Activated naive CD4-positive, alpha-beta T cell treated with anti-CD3 and anti-CD28 coated beads, Interleukin-2, amount 50 U/mL, for 16 hours (primary cell): ENCODE measurements around the gene AGGF1.
"Not testable (repeated sequence)": the region's sequence is repeated elsewhere in the genome, so short reads cannot be mapped to it uniquely, and the experiment has no call there.

ENCODE experiments used
- DNase-seq: peaks from one replicate; pipeline ENCODE4 v3.0.0-alpha.2; 2020

The AGGF1 gene, protein sequence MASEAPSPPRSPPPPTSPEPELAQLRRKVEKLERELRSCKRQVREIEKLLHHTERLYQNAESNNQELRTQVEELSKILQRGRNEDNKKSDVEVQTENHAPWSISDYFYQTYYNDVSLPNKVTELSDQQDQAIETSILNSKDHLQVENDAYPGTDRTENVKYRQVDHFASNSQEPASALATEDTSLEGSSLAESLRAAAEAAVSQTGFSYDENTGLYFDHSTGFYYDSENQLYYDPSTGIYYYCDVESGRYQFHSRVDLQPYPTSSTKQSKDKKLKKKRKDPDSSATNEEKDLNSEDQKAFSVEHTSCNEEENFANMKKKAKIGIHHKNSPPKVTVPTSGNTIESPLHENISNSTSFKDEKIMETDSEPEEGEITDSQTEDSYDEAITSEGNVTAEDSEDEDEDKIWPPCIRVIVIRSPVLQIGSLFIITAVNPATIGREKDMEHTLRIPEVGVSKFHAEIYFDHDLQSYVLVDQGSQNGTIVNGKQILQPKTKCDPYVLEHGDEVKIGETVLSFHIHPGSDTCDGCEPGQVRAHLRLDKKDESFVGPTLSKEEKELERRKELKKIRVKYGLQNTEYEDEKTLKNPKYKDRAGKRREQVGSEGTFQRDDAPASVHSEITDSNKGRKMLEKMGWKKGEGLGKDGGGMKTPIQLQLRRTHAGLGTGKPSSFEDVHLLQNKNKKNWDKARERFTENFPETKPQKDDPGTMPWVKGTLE

DNA sequence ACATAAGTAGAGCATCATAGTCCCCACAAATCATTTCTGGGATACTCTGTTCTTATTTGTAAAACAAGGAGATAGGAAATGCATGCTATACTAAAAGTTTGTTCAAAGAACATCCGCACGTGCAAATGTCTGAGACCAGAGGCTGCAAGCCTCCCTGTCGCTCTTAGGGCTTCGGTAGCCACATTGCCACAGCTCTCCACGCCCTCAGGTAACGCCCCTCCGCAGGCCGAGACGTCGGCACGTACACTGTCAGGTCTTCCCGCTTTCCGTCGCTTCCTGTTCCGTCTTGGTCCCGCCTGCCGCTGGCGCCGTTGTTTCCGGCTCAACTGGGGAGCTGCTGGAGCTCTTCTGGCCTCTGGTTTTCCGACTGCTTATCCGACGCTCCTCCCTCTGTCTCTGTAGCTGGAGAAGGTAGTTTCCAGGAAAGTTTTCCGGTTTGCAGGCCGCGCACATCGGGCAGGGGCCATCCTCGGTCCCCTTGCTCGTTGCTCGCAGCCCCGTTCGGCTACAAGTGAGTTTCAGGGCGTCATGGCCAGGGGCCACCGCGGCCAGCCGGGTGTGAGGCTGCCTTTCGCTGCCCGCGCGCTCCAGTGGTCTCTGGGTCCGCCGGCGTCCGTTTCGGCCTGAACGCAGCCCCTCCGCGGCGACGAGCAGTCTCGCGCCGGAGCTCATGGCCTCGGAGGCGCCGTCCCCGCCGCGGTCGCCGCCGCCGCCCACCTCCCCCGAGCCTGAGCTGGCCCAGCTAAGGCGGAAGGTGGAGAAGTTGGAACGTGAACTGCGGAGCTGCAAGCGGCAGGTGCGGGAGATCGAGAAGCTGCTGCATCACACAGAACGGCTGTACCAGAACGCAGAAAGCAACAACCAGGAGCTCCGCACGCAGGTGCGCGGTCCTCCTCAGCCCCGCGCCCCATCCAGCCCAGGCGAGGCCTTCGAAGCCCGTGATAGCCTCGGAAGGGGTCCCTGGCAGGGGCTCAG, at the start of gene AGGF1:
AGGF1 (plus strand) TSS at position 308 of the 975 bp plus-strand sequence; CDS start at position 671, 363 bp downstream.
- peak; percentile 93 for DNase-seq

DNA sequence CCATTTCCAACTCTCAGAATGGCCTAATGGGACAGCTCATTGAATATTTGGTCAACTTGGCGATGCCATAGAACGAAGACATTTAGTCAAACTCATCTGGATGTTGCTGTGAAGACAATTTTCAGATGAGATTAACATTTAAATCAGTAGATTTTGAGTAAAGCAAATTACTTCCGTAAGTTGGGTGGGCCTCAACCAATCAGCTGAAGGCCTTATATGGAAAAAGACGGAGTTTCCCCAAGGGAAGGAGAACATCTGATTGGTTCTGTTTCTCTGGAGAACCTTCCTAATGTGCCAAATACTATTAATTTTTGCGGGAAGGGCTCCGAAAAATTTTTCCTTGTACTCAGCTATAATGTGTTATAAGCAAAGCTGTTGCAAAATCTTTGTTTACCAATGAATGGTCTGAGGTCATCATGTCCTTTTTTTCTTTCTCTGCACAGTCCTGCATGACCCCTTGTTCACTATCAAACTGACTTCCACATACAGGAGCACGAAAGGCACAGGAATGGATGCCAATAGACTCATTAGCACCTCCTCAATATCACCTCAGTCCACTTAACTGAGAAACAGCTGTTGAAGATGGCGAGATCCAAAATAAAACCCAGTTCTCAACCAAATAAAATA, 49.6 kb upstream of the AGGF1 start:
- no peak for DNase-seq

DNA sequence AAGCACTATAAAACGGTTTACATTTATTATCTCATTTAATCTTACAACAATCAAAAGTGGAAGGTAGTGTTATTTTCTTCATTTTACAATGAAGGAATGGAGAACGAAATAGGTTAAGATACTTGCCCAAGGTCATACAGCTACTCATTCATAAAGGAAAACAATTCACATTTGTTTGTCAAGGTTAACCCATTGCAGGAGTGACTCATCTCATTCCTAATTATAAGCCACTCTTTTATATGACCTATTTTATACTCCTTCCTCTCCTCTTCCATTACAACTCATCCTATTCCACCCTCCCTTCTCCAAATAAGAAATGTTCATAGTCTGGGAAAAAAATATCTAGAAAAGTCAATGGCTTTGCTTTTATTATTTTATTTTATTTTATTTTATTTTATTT, 47.8 kb upstream of the AGGF1 start:
- DNase-seq, result no peak

DNA sequence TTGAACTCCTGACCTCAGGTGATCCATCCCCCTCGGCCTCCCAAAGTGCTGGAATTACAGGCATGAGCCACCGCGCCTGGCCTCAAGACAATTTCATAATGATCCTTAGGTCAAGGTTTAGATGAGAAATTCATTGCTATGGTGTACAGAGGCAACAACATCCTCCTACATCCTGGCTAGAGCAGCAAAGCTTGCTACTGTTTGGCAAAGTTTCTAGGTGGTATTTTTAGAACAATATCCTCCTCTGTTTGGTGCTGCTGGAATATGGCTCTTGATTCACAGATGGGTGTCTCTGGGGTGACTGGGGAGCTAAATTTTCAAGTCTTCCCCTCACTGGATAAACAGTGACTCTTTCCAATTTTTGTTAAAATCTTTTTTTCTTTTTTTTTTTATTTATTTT, 46.7 kb upstream of the AGGF1 start:
- no peak for DNase-seq

DNA sequence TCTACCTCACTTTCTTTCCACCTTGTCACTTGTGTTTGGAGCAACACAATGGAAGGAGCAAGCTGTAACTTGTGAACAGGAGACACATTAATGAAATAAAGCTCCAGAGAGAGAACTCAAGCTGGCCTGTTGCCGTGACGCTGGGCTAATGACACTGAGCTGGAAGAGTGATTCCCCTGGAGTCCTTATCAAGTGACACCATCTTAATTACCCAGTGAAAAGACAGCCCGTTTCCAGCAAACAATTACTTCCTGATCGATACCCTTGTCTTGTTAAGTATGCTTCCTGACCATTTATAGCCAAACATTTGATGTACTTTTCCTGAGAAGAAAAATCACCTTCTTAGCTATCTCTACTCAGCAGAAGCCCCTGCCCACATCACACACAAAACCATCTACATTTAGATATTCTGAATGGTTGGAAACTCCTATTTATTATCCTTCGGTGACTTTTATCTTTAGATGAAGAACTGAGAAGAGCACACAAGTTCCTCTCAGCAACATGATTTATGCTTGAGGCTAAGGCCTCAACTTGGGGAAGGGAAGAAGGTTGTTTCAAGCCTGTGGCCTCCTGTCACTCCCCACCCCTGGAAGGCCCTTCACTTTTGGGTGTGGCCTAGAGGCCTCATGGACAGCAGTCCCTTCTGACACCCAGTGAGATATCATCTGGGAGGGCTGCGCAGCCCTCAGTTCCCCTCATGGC, 43.2 kb upstream of the AGGF1 start:
- DNase-seq, result no peak

DNA sequence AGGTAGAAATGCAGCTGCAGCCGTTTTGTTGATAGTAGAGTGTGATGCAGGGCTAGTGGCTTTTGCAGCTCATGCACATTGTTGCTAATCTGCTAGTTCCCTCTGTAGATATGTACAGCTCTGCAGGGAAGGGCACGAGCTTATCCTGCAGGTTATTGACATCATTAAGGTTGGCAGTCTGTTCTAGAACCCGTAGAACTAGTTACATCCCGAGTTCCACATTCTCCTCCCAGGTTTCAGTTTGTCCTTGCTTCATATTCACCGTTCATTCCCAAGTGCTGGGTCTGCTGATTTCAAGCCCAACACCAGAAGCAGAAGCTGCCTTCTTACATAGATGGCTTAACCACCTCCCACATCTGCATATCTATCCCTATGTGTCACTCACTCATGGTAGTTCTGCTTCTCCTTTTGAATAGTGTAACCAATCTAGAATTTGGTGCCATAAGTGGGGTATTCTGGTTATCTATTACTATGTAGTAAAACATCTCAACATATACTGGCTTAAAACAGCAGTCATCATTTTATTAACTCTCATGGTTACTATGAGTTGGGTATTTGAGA, 39.2 kb upstream of the AGGF1 start:
- no peak for DNase-seq

DNA sequence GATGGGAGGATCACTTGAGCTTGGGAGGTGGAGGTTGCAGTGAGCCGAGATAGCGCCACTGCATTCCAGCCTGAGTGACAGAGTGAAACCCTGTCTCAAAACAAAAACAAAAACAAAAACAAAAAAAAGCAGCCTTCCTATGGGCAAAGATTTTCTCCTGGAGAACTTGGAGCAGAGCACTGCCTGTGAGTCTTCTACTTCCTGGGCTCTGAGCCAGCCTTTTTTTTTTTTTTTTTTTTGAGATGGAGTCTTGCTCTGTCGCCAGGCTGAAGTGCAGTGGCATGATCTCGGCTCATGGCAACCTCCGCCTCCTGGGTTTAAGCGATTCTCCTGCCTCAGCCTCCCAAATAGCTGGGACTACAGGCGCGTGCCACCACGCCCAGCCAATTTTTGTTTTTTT, 36.8 kb upstream of the AGGF1 start:
- DNase-seq, result not testable (repeated sequence)

DNA sequence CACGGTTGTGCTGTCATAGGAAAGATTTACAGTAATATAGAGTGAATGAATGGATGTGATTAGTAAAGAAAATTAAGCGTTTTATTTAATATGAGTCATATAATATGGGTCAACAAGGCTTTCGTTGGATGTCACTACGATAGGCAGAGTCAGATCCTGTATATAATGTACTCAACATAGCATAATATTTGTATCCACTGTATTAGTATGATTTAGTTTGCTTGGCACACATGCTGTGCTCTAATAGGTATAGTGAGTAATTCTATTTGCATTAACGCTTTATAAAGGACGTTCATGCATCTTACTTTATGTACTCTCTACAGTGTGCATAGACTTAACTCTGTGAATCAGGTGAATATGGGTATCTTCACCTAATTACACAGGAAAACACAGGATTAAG, 35.9 kb upstream of the AGGF1 start:
- no peak for DNase-seq

DNA sequence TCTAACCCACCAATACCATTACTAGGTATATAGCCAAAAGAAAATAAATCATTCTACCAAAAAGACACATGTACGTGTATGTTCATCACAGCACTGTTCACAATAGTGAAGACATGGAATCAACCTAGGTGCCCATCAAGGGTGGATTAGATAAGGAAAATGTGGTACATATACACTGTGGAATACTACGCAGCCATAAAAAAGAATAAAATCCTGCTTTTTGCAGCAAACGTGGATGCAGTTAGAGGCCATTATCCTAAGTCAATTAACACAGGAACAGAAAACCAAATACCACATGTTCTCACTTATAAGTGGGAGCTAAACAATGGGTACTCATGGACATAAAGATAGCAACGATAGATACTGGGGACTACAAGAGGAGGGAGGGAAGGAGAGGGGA, 32.0 kb upstream of the AGGF1 start:
- DNase-seq, result not testable (repeated sequence)

DNA sequence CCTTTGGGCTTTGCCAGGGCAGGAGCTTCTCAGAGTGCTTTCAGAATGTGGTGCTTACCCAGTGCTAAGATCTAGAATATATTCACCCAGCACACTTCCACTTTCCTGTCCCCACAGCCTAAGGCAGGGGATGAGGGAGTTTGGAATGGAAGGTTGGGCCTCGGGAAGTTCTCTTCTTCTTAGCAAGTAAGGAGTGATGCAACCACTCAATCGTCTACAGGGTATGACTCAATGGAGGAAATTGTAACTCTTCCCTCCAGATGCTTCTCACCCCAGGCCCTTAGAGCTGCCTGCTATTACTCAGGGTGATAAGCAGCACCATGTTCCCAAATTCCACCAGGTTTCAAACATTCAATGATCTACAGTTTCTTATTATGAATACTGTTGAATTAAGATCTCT, 30.8 kb upstream of the AGGF1 start:
- no peak for DNase-seq

DNA sequence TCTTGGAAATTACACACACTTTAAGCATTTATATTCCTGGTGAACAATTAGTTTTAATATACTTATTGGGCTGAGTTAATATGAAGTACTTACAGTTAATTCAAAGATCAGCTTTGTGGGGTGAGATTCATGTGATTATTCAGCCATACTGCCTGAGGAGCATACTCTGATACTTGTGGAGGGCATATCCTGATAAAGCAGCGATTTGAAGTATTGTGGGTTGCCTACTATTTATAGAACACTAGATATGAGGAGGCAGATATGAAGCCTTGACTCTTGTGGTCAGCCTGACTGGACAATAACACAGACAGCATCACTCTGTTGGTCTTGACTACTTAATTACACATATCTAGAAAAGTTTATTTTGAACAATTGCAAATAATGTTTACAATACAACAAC, 27.0 kb upstream of the AGGF1 start:
- no peak for DNase-seq

DNA sequence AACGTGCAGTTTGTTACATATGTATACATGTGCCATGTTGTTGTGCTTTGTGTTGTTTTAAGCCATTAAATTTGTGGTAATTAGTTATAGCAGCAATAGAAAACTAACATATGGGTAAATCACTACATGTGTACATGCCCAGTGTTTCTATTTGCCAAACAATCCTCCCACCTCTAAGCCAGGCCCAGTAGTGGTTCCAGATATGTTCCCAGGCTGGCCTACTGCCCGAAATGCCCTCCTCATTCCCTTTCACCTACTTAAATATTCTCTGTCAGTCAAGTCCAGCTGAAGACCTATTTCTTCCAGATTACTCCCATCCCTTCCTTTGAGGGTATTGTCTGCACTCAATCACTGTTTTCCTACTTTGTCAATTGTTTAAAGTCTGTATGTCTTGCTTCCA, 24.1 kb upstream of the AGGF1 start:
- DNase-seq, result no peak

DNA sequence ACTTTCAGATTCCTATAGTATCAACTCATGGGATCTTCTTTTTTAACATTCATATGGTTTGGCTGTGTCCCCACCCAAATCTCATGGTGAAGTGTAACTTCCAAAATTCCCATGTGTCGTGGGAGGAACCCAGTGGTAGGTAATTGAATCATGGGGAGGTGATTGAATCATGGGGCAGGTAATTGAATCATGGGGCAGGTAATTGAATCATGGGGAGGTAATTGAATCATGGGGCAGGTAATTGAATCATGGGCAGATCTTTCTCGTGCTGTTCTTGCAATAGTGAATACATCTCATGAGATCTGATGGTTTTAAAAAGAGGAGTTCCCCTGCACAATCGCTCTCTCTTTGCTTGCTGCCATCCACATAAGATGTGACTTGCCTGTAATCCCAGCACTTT, 21.8 kb upstream of the AGGF1 start:
- DNase-seq, result no peak

DNA sequence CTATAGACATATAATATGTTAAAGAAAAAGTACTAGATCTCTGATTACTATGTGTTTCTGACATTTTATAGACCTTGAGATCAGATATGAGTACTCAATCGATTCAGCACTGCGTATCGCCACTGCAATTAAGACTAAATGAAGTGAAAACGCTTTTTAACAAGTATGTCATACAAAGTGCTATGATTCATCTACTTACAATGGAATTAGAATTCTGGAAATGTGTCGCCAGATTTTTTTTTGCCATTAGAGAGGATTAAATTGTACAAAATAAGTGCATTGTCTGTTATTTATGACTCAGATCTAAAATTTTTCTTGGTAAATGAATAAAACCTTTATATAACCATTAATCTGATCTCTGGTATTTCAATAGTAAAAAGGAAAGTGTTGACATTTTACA, 20.0 kb upstream of the AGGF1 start:
- DNase-seq, result no peak

DNA sequence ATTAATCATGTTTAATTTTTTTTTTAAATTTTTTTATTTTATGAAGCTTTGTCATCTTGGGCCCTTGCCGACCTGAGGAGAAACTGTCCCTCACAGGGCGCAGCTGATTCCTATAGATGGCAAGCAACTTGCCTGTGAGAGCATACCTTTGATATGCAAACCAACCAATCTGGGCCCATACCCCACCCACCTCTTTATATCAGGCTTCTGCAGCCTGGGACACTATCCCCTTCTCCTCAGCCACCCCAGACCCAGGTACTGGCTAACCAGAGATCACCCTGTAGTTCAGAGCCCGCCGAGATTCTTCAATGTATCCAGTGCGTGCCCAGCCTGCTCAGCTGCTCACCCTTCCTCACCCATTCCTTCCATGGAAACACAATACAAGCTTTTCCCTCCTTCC, 18.7 kb upstream of the AGGF1 start:
- DNase-seq, result no peak

DNA sequence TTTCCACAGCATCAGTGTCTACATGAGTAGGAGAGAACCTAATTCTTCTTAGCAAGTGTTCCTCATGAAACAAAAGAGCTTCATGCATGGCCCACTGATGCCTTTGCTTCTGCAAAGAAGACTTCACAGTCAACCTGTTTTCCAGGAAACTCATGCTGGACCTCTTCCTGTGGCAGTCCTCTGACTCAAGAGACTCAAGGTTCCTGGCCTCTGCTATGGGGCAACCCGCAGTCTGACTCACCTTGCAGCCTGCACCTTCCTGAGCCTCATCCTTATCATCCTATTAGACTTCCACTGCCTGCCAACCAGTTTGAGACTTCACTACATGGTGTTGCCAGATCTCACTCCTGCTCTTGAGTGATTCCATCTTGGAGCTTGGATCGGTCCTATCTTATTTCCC, 17.6 kb upstream of the AGGF1 start:
- DNase-seq, result no peak

DNA sequence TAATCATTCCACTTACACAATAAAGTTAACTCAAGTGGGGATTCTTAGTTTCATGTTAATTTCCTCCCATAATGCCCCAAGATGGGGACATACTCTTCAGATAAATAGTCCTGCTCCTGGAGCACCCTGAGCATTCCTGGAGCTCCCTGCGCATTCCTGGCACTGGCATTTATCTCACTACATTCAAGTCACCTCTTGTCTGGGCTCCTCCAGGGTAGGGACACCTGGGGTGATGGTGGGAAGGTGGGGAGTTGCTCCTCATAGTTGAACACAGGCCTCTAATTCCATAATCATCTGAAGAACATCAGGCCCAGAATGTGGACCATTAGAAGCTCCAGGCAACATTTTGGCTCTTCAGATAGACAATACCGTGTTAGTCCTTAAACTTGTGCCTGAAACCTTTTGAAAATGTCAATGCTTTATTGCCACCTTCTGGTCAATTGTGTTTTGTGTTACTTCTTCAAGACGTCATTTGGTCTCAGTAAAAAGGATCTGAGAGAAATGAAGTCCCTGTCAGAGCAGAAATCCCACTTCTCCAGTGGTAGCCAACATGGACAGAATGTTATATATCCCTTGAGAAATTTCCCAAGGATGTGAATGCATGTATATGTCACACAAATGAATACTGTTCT, 14.2 kb upstream of the AGGF1 start:
- no peak for DNase-seq

DNA sequence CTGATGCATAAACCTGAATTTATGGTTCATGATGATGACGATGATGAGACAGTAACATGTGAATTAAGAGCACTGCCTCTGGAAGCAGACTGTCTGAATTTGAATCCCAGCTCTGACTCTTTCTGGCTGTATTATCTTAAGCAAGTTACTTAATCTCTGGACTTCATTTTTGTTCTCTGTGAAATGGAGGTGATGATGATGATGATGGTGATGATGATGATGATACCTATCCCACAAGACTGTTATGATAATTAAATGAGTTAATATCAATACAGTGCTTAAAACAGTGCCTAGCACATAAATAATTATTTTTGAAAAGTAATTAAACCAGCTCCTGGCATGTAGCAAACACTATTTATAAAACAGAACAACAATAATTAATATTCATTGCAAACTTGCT, 13.2 kb upstream of the AGGF1 start:
- no peak for DNase-seq

DNA sequence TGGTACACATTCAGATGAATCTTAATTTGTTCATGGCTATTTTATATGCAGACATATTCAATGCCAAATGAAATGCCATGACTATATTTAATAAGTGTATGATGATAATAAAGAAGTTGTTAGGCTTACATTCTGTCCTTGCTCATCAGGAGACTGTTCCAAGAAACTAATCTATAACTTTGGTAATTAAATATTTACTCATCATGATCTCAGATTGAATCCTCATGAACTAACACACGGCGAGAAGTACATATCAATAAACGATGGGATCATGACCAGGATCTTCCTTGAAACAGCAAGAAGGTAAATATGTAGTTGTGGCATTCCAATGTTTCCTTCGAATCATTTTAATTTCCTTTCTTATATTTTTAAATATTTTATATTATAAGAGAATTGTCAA, 12.5 kb upstream of the AGGF1 start:
- DNase-seq, result no peak

DNA sequence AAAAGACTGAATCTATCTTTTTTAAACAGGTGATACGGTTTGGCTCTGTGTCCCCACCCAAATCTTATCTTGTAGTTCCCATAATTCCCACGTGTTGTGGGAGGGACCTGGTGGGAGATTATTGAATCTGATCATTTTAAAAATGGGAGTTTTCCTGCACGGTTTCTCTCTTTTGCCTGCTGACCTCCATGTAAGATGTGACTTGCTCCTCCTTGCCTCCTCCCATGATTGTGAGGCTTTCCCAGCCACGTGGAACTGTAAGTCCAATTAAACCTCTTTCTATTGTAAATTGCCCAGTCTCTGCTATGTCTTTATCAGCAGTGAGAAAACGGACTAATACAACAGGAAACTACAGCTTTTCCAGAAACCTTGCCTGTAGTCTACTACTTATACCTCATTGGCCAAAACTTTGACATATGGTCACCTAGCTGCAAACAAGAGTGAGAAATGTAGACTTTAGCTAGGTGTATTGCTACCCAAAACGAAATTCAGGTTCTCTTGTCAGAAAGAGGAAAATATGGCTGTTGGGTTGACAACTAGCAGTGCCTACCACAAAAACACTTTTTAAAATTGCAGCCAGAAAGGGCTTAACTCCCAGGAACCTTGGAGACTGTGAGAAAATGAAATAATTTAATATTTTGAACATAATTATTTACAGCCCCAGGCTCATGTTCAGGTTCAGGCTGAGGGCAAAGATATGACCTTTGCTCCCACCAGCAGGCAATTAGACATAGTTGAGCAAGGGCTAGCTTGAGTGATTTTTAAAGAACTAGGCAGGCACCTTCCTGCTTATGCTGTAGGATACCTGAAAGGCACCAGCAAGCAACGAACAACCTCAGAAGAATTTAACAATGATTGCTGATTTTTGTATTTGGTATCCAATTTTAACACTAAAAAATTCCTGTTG, 7.4 kb upstream of the AGGF1 start:
- no peak for DNase-seq
